Measurements from ENCODE around the gene HTR3C.
"Not testable (repeated sequence)": the region's sequence is repeated elsewhere in the genome, so short reads cannot be mapped to it uniquely, and the experiment has no call there.

- not testable (repeated sequence) for TF ChIP-seq CTCF (IDR thresholded peaks at IDR 0.05 in 4 of 5, conservative IDR thresholded peaks at IDR 0.05 in 1 of 5); POLR2A (IDR thresholded peaks at IDR 0.05)
Observed at GRCh38 chr3:184007143-184007813, 45.6 kb upstream of the HTR3C start.
